ENCODE measurements around the gene CCHCR1.
A peak's percentile ranks its signal among the peaks of the same experiment; 100 is the strongest.
"Not testable (repeated sequence)": the region's sequence is repeated elsewhere in the genome, so short reads cannot be mapped to it uniquely, and the experiment has no call there.

Gene CCHCR1, protein sequence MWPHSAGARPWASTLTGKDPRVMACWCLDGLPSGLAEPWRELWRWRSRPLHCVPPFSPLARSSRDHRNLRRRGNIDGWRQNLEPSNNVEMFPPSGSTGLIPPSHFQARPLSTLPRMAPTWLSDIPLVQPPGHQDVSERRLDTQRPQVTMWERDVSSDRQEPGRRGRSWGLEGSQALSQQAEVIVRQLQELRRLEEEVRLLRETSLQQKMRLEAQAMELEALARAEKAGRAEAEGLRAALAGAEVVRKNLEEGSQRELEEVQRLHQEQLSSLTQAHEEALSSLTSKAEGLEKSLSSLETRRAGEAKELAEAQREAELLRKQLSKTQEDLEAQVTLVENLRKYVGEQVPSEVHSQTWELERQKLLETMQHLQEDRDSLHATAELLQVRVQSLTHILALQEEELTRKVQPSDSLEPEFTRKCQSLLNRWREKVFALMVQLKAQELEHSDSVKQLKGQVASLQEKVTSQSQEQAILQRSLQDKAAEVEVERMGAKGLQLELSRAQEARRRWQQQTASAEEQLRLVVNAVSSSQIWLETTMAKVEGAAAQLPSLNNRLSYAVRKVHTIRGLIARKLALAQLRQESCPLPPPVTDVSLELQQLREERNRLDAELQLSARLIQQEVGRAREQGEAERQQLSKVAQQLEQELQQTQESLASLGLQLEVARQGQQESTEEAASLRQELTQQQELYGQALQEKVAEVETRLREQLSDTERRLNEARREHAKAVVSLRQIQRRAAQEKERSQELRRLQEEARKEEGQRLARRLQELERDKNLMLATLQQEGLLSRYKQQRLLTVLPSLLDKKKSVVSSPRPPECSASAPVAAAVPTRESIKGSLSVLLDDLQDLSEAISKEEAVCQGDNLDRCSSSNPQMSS

DNA sequence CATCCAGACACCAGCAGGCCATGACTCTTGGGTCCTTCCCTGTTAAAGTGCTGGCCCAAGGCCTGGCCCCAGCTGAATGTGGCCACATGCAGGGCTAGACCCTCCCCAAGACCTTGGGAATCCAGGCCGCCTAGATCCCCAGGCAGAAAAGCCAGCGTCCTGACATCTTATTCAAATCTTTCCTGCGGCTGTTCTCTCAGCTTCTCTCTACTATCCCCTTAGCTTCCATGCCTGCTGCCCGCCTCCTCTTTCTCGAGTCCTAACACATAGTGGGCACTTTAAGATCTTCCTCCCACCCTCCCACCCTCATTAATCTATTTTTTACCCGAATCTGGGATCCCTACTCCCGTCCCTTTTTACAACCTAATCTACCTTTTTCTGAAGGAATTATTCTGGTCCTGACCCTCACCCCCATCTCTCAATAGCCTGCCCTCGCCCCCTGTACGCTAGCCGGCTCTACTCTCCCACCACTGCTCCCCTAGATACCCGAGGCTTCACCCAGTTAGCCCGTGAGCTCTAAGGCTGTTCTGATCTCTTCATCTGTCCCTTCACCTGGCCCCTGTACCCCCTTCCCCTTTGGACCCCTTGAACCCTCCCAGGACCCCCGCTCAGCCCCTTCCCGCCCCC, at the start of gene CCHCR1:
CCHCR1 (minus strand) TSS at position 290 of the 627 bp plus-strand sequence; CDS start at position 88, 202 bp downstream.
- no peak for DNase-seq

DNA sequence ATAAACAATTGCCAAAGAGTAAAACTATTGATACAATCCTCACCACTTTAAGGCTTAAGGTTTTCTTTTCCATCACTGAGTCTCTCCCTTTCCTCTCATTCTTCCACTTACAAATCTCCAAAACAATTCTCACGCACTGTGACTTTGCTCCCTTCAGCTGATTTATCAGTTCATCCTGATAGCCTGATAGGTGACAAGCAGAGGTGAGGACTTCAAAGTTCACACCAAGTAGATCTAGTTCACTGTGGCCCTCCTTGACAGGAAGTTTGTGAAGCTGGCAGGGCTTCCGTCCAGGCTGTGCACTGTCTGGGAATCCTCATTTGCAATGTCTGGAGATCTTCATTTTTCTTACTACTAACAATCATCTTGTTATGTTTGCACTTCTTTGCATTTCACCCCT, 48.0 kb upstream of the CCHCR1 start:
- DNase-seq = no peak

DNA sequence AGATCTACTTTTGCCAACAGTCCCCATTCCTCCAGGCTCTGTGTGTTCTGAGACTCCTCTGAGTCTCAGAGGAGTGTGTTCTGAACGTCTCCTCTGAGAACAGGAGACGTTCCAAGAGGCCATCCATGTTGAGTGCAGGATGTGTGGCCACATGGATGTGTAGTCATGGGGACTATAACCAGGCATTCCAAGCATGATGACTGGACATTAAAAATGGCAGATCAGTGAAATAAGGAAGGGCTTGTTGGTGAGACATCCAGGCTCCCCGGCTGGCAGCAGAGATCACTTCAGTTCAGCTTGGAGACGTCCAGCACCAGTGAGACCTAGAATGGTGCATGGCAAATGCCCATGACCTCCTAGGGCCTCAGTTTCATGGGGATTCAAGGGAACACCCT, 47.1 kb upstream of the CCHCR1 start:
- DNase-seq = no peak

DNA sequence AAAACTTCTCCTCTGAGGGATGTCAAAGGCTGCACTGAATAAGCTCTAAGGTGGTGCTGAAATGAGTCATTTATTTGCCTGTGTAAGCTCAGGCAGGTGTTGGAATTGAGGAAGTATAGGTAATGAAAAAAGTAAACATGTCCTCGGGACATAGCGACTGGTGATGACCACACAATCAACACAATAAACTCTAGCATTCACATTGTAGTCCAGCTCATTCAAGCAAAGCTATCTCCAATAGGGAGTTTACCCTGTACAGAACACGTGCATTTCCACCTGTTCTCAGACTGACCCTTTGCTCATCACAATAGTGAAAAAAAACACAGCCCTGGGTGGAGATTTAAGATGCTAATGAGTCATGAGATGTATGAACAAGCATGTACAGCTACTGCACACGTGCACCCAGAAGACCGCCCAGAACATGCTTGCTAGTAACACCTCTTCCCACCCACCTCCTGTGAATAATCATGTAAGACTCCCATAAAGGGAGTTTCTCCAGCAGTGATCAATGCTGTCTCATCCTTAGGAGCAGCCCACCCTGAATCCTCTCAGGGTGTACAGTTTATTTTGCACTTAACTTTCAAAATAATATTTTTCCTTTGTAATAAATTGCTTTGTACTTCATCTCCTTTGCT, 45.9 kb upstream of the CCHCR1 start:
- peak; percentile 85 for DNase-seq

DNA sequence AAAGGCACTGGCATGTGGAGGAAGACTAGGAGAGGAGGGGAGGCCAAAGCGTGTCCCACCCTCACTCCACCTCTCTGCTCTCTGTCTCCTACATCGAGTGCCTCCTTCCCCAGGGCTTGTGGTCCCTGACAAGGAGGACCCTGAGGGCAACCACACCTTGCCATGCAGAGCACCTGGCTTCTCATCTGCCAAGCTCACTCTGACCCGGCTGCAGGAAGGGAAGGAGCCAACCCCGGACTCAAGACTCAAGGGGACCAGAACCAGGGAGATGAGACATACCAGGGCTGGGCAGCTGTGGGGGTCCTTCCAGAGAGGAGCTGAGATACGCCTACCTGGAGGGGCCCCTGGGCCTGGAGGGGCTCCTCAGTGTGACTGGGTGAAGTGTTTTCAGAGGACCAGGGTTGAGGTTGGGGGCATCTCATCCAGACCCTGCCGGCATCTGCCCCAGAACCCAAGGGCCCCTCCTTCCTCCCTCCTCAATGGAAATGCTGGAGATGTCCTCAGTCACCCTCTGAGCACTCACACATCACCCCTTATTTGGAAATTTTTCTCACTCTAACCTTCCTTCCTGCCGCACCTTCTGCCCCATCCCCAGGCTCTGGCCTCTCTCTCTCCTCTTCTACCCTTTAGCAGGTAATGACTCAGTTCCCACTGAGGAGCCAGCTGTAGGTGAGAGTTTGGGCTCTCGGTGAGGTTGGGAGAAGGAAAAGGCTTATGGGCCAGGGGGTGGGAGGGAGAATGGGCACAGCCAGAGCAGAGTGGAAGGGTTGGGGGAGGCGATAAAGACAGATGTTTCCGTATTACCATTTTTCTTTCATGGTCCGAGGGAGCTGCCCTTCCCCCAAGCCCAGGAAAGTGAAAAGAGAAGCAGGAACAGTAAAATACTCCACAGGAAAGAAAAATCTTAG, 44.9 kb upstream of the CCHCR1 start:
- DNase-seq = peak; percentile 43

DNA sequence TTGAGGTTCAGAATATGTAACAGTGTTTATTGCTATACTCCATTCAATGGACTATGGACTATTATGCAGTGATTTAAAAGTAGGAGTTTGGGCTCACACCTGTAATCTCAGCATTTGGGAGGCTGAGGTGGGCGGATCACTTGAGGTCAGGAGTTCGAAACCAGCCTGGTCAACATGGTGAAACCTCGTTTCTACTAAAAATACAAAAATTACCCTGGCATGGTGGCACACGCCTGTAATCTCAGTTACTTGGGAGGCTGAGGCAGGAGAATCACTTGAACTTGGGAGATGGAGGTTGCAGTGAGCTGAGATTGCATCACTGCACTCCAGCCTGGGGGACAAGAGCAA, 41.5 kb upstream of the CCHCR1 start:
- DNase-seq = not testable (repeated sequence)

DNA sequence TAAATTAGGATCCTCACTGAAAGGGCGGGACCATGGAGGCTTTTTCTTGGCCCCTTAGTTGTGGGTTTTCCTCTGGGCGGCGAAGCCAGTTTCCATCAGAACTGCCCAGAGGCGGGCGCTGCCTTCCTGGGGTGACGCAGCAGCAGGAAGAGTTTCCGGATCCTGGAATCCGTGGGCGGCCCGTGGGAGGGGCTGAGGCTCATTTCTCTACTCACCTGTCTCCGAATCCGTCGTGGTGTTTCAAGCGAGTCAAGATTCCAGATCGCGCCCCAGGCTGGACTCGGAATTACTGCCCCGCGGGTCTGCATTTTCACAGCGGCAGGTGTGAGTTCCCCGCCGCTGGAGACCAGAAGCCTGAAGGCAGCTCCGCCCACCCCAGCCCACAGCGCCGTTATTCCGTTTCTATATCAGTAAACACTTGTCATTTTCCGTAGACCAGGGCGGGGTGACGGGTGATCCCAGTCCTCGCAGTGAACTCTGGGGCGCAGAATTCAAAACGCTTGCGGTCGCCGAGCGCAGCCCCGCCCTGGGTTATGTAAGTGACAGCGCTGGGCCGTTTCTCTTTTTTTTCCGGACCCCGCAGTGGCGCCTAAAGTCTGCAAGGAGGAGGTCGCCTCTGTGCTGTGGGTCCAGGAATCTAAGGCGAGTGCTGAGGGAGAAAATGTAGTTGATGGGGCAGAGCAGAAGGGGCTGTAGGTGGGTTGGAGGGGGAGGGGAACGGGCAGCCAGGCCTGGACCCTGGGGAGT, 40.1 kb upstream of the CCHCR1 start:
- peak; percentile 84 for DNase-seq

DNA sequence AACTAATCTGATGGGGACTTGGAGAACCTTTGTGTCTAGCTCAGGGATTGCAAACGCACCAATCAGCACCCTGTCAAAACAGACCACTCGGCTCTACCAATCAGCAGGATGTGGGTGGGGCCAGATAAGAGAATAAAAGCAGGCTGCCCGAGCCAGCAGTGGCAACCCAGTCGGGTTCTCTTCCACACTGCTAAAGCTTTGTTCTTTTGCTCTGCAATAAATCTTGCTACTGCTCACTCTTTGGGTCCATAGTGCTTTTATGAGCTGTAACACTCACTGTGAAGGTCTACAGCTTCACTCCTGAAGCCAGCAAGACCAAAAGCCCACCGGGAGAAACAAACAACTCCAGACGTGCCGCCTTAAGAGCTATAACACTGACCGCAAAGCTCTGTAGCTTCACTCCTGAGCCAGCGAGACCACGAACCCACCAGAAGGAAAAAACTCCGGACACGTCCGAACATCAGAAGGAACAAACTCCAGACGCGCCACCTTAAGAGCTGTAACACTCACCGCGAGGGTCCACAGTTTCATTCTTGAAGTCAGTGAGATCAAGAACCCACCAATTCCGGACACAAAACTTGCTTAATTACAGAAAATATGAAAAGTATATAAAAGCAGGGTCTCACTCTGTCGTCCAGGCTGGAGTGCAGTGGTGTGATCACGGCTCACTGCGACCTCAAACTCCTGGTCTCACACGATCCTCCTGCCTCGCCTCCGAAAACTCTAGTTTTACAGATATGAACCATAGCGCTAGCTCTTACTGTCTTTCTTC, 38.8 kb upstream of the CCHCR1 start:
- not testable (repeated sequence) for DNase-seq

DNA sequence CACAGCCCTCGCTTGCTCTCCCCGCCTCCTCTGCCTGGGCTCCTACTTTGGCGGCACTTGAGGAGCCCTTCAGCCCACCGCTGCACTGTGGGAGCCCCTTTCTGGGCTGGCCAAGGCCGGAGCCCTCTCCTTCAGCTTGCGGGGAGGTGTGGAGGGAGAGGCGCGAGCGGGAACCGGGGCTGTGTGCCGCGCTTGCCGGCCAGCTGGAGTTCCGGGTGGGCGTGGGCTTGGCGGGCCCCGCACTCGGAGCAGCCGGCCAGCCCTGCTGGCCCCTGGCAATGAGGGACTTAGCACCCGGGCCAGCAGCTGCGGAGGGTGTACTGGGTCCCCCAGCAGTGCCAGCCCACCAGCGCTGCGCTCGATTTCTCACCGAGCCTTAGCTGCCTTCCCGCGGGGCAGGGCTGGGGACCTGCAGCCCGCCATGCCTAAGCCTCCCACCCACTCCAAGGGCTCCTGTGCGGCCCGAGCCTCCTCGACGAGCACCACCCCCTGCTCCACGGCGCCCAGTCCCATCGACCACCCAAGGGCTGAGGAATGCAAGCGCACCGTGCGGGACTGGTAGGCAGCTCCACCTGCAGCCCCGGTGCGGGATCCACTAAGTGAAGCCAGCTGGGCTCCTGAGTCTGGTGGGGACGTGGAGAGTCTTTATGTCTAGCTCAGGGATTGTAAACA, 37.8 kb upstream of the CCHCR1 start:
- DNase-seq = not testable (repeated sequence)

DNA sequence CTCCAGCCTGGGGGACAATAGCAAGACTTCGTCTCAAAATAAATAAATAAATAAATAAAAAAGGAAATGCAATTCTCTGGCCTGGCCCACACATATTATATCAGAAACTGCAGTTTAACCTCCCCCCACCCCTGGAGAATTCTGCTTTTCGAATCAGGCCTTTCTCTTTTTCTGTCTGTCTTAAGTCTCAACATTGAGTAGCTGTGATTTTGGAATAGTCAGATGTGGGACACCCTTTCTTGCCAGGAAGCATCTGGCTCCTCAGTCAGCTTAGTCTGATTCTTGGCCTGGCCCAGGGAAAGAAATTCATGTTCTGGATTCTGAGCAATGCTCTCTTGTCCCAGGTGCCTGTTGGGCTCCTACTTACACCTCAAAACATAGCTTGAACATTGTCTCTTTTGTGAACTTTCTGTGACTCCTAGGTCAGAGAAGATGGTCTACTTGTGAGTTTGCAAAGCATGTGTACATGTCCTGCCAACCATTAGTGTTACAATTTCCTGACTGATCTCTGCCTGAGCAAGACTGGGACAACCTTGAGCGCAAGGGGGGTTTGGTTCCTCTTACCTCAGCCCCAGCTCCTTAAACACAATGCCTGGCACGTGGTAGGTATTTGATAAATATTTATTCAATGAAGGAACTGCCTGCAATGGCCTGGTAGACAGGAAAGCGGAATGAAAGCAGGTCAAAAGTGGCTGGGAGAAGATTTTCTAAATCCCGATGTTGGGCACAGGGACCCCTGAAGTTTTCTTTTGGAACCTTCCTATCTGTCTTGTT, 36.6 kb upstream of the CCHCR1 start:
- DNase-seq = no peak

DNA sequence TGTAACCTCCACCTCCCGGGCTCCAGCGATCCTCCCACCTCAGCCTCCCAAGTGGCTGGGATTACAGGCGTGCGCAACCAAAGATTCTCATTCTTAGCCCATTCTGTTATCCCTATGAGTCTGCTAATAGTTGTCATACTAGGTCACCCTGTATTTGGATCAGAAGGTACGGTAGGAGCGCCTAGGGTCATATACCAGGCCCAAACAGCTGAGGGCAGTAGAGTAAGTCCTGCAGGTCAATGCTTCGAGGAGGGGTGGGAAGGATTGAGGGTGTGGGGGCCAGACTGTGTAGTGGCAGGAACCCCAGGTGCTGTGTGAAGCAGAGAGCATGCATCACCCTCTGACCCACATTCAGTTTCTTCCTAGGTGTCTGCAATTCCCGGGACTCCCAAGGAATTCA, 35.6 kb upstream of the CCHCR1 start:
- DNase-seq = no peak

DNA sequence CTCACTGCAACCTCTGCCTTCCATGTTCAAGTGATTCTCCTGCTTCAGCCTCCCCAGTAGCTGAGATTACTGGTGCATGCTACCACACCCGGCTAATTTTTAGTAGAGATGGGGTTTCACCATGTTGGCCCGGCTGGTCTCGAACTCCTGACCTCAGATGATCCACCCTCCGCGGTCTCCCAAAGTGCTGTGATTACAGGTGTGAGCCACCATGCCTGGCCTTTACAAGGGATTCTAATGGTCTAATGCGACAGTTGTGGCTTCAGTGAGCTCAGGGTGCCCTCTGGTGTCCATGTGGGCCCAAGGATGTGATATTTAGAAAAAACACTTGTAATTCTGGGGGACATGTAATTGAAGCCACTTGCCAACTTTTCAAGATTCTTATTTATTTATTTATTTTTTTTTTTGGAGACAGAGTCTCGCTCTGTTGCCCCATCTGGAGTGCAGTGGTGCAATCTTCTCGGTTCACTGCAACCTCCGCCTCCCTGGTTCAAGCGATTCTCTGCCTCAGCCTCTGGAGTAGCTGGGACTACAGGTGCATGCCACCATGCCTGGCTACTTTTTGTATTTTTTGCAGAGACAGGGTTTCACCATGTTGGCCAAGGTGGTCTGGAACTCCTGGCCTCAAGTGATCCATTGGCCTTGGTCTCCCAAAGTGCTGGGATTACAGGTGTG, 35.0 kb upstream of the CCHCR1 start:
- DNase-seq = peak; percentile 3

DNA sequence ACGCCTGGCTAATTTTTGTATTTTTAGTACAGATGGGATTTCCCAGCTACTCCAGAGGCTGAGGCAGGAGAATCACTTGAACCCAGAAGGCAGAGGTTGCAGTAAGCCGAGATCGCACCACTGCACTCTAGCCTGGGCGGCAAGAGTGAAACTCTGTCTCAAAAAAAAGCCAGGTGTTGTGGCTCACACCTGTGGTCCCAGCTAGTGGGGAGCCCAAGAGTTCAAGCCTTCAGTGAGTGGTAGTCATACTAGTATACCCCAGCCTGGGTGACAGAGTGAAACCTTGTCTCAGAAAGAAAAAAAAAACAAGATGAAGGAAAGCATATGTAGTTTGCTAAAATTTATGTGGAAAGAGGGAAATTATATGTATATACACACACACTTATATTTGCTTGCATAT, 32.9 kb upstream of the CCHCR1 start:
- DNase-seq = no peak

DNA sequence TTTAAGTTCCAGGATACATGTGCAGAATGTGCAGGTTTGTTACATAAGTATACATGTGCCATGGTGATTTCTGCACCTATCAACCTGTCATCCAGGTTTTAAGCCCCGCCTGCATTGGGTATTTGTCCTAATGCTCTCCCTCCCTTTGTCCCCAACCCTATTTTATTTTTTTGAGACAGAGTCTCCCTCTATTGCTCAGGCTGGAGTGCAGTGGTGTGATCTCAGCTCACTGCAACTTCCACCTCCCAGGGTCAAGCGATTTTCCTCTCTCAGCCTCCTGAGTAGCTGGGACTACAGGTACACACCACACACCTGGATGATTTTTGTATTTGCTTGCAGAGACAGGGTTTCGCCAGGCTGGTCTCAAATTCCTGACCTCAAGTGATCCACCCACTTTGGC, 31.6 kb upstream of the CCHCR1 start:
- DNase-seq = not testable (repeated sequence)

DNA sequence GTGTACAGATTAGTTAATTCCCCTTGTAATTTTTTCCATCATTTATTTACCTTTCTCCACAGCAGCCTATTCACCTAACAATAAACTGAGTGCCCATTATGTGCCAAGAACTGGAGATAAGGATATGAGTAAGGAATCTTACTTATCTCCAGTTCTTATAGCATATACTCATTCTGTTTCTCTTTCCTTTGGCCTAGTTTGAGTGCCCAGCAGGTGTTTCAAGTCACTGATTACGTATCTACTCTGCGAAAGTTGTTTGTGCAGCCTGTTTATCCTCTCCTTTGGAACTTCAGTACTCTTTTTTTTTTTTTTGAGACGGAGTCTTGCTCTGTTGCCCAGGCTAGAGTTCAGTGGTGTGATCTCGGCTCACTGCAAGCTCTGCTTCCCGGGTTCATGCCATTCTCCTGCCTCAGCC, 30.2 kb upstream of the CCHCR1 start:
- no peak for DNase-seq

DNA sequence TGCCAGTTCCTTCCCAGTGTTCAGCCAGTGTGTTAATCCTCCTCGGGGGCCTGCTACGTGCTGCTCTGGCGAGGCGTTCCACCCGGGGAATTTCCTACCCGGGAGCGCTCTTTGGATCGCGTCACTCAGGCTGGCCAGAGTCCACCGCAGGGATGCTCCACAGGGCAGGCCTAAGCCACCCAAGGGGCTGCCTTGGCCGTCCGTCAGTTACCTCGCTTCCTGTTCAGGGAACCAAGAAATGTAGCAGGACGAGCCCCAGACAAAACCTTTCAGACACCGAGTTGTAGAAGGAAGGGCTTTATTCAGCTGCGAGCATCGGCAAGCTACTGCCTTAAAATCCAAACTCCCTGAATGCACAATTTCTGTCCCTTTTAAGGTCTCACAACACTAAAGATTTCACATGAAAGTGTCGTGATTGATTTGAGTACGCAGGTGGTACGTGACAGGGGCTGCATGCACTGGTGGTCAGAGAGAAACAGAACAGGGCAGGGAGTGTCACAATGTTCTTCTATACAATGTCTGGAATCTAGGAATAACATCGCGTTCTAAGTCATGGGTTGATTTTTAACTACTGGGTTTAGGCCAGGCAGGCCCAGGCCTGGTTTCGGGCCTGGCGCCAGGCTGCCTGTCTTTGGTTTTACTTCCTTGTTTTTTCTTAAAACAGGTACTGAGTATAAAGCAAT, 28.6 kb upstream of the CCHCR1 start:
- DNase-seq = no peak

DNA sequence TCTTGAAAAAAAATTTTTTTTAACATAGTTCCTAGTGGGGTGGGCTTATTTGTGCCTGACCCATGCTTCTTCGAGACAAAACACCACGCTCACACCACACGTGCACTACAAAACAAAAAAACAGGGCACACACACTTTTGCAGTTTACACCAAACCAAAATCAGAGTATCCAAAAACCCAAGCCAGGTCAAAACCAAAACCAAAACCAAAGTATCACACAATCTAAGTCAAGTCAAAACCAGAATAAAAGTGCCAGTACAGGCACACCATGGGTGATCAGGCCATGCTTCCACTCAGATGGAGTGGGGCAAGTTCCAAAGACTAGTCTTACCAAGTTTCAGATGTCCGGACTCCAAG, 28.1 kb upstream of the CCHCR1 start:
- DNase-seq = not testable (repeated sequence)

DNA sequence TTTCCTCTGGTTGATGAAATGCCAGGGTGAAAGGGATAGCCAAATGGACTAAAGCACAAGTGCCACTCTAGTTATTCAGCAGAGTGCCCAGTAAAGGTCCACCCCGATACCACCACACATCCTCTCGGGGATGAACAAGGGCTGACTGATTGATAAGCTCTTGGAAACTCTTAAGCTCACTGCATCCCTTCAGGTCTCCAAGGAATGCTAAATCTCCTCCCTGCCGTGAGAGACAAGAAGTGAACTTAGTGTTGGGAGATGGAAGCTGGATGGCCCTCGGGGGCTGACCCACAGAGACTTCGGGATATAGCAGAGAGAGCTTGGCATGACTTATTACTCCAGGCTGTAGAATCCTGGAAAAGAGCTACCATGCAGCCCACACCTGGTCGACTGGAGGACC, 26.3 kb upstream of the CCHCR1 start:
- DNase-seq = not testable (repeated sequence)
